Smooth muscle cell (in vitro differentiated cells): ENCODE measurements around the gene LGALS16. TPM values are rescaled to one million over a fixed set of nuclear protein-coding genes. Genes with fewer than 3 reads are reported as not detected.

Experiments used
- DNase-seq: peaks from one replicate; lab custom pipeline; 2025; ENCODE audit not compliant: unreplicated experiment; lab: John Stamatoyannopoulos, UW
- H2AFZ ChIP-seq: fragments of 200-600 bp; sonication (generic); 2 replicates; pipeline ENCODE4 v1.6.0; 2016; ENCODE audit warnings: antibody characterized with exemption, low read depth, mild to moderate bottlenecking
- H3F3A ChIP-seq: fragments of 200-600 bp; sonication (generic); 2 replicates; pipeline ENCODE4 v1.6.0; 2017; ENCODE audit warnings: antibody characterized with exemption, low read depth
- H3K27ac ChIP-seq: fragments of 200-600 bp; sonication (generic); 2 replicates; pipeline ENCODE4 v1.5.1; 2016; ENCODE audit warnings: low read depth, mild to moderate bottlenecking
- H3K27me3 ChIP-seq: fragments of 200-600 bp; sonication (generic); 2 replicates; pipeline ENCODE4 v1.6.1; 2016; ENCODE audit warnings: low read depth, mild to moderate bottlenecking
- H3K36me3 ChIP-seq: fragments of 200-600 bp; sonication (generic); 2 replicates; pipeline ENCODE4 v1.5.1; 2016; ENCODE audit warnings: low read depth
- H3K4me1 ChIP-seq: fragments of 200-600 bp; sonication (generic); 2 replicates; pipeline ENCODE4 v1.5.1; 2016; ENCODE audit warnings: low read depth
- H3K4me2 ChIP-seq: fragments of 200-600 bp; sonication (generic); 2 replicates; pipeline ENCODE4 v1.6.0; 2016; ENCODE audit warnings: mild to moderate bottlenecking
- H3K4me3 ChIP-seq: fragments of 200-600 bp; sonication (generic); 2 replicates; pipeline ENCODE4 v1.5.1; 2016; ENCODE audit warnings: mild to moderate bottlenecking
- H3K79me2 ChIP-seq: fragments of 200-600 bp; sonication (generic); 2 replicates; pipeline ENCODE4 v1.6.0; 2016; ENCODE audit warnings: low read depth, mild to moderate bottlenecking
- H3K9ac ChIP-seq: fragments of 200-600 bp; sonication (generic); 2 replicates; pipeline ENCODE4 v1.6.0; 2016; ENCODE audit warnings: low read depth
- H3K9me3 ChIP-seq: fragments of 200-600 bp; sonication (generic); replicated peaks from 2 replicates; pipeline ENCODE4 v1.5.1; 2016; ENCODE audit warnings: low read depth
- H4K20me1 ChIP-seq: fragments of 200-600 bp; sonication (generic); 2 replicates; pipeline ENCODE4 v1.6.0; 2016; ENCODE audit warnings: low read depth
- CTCF ChIP-seq: fragments of 200-600 bp; sonication (generic); IDR thresholded peaks from 2 replicates; pipeline ENCODE4 v1.5.1; 2017; ENCODE audit warnings: borderline replicate concordance, mild to moderate bottlenecking, antibody characterized with exemption; ENCODE audit not compliant: insufficient read depth, poor library complexity, severe bottlenecking
- WGBS: methylation state at CpG from one replicate; pipeline ENCODE4 v1.1.7; 2016; ENCODE audit warnings: low lambda C conversion rate; 5-methylcytosine and 5-hydroxymethylcytosine counted together
- polyA plus RNA-seq: library from polyadenylated mRNA; unstranded; fragments of >200 nt; fragmentation: Nextera tagmentation; extraction: Ambion mirVana; gene quantifications from 2 replicates; pipeline ENCODE4 v1.2.1, GENCODE V29; 2016
- total RNA-seq: library from RNA; depleted of rRNA; stranded (reverse); fragments of >200 nt; gene quantifications from 2 replicates; pipeline ENCODE4 v1.2.3, GENCODE V29; 2014

Gene LGALS16
- total RNA-seq (not detected in 2 replicates), polyA plus RNA-seq (not detected in 2 replicates)

- DNase-seq, result no peak
- Histone ChIP-seq H3K4me3 (no peak within 1 kb of the TSS), H3K9me3 (no peaks in the 10 kb centered on the region), H3K27me3 (no peaks in the 10 kb centered on the region), H2AFZ (no peak within 1 kb of the TSS), H3K9ac (no peak within 1 kb of the TSS), H3K4me2 (no peak within 1 kb of the TSS), H3K36me3 (no peaks in the 10 kb centered on the region), H4K20me1 (no peaks in the 10 kb centered on the region), H3F3A (no peaks in the 10 kb centered on the region), H3K4me1 (no peaks in the 10 kb centered on the region), H3K79me2 (no peaks in the 10 kb centered on the region), H3K27ac (no peak within 1 kb of the TSS)
- TF ChIP-seq CTCF, result no peak
- 59% methylated on average over 3 of the region's 3 CpGs for WGBS
Measured at GRCh38 chr19:39655613-39656012, at the start of gene LGALS16. LGALS16 (plus strand) TSS chr19:39655913; CDS start chr19:39655962, 49 bp downstream.

GRCh38 chr19:39607021-39607420, 48.7 kb upstream of the LGALS16 start:
- Histone ChIP-seq H3K27me3 (no peaks in the 10 kb centered on the region), H3K4me2 (no peak overlapping the region), H2AFZ (no peak overlapping the region), H4K20me1 (no peaks in the 10 kb centered on the region), H3K27ac (no peak overlapping the region), H3K4me1 (no peaks in the 10 kb centered on the region), H3K36me3 (no peaks in the 10 kb centered on the region), H3K79me2 (no peaks in the 10 kb centered on the region), H3K4me3 (no peak overlapping the region), H3K9ac (no peak overlapping the region), H3K9me3 (no peaks in the 10 kb centered on the region), H3F3A (no peaks in the 10 kb centered on the region)
- 83% methylated on average over 9 of the region's 9 CpGs for WGBS
- TF ChIP-seq CTCF, result no peak
- DNase-seq, result no peak

- Histone ChIP-seq H3K27me3 (no peaks in the 10 kb centered on the region), H3K9me3 (no peaks in the 10 kb centered on the region), H3K27ac (no peak overlapping the region), H3K36me3 (no peaks in the 10 kb centered on the region), H3K9ac (no peak overlapping the region), H3F3A (no peaks in the 10 kb centered on the region), H3K4me1 (no peaks in the 10 kb centered on the region), H3K79me2 (no peaks in the 10 kb centered on the region), H3K4me2 (no peak overlapping the region), H3K4me3 (no peak overlapping the region), H4K20me1 (no peaks in the 10 kb centered on the region), H2AFZ (no peak overlapping the region)
- WGBS, result 72% methylated on average over 6 of the region's 6 CpGs
- DNase-seq, result no peak
- TF ChIP-seq CTCF, result no peak
Measured at GRCh38 chr19:39607561-39607960, 48.2 kb upstream of the LGALS16 start.

GRCh38 chr19:39613597-39613996, 42.1 kb upstream of the LGALS16 start:
- Histone ChIP-seq H3K36me3 (no peaks in the 10 kb centered on the region), H3K9me3 (no peaks in the 10 kb centered on the region), H2AFZ (no peak overlapping the region), H4K20me1 (no peaks in the 10 kb centered on the region), H3K79me2 (no peaks in the 10 kb centered on the region), H3F3A (no peaks in the 10 kb centered on the region), H3K4me3 (no peak overlapping the region), H3K4me1 (no peaks in the 10 kb centered on the region), H3K4me2 (no peak overlapping the region), H3K27me3 (no peaks in the 10 kb centered on the region), H3K9ac (no peak overlapping the region), H3K27ac (no peak overlapping the region)
- no peak for TF ChIP-seq CTCF
- 65% methylated on average over 2 of the region's 2 CpGs for WGBS
- no peak for DNase-seq
